ENCODE results near the gene MAST4.

GRCh38 chr5:67095346-67096171 is 499.4 kb downstream of the MAST4 start:
- TF ChIP-seq EZH2 (IDR thresholded peaks at IDR 0.05; ENCODE audit: insufficient read depth, poor library complexity, severe bottlenecking): no peak
- no peak for TF ChIP-seq EZH2phosphoT487 (IDR thresholded peaks at IDR 0.05; ENCODE audit: insufficient read depth, low read depth)
